ENCODE data around the gene FHIT. TPM values are rescaled to one million over a fixed set of nuclear protein-coding genes. Genes with fewer than 3 reads are reported as not detected.

Gene FHIT
- total and polyA plus RNA-seq, 2 donors from 2014 or later = 20.2 to 61.2 TPM

- Histone ChIP-seq H3K27ac (ENCODE audit: low read depth in 2 of 2, low read length in 2 of 2) (no peak overlapping the region), H3K4me1 (ENCODE audit: control insufficient read depth in 2 of 3, insufficient read depth in 2 of 3, low read depth in 1 of 3, low read length in 3 of 3) (no peaks in the 10 kb centered on the region), H3K9me3 (ENCODE audit: control insufficient read depth in 2 of 3, insufficient read depth in 1 of 3, low read length in 3 of 3) (no peaks in the 10 kb centered on the region), H3K27me3 (ENCODE audit: control insufficient read depth, insufficient read depth, low read length) (no peaks in the 10 kb centered on the region), H3K9ac (ENCODE audit: low read length in 3 of 3) (no peak overlapping the region), H3K4me3 (ENCODE audit: low read length in 3 of 3) (no peak overlapping the region), H3K36me3 (ENCODE audit: control insufficient read depth in 2 of 3, insufficient read depth in 3 of 3, low read length in 3 of 3) (no peaks in the 10 kb centered on the region)
- no peak for TF ChIP-seq CTCF (IDR thresholded peaks at IDR 0.05; ENCODE audit: borderline replicate concordance, extremely low read depth, insufficient read depth)
- no peak for DNase-seq
- FAIRE-seq = no peak
- intact Hi-C loops (cut with DNase I) = no loop called here
These were observed 422.2 kb downstream of the FHIT start for GRCh38 chr3:60829058-60829457.

GRCh38 chr3:60827666-60828065 is 423.6 kb downstream of the FHIT start:
- H3K4me1 ChIP-seq (ENCODE audit: control insufficient read depth in 2 of 3, insufficient read depth in 2 of 3, low read depth in 1 of 3, low read length in 3 of 3) = no peaks in the 10 kb centered on the region
- DNase-seq (no peak), FAIRE-seq (no peak)
- no peaks in the 10 kb centered on the region for H3K9me3 ChIP-seq (ENCODE audit: control insufficient read depth in 2 of 3, insufficient read depth in 1 of 3, low read length in 3 of 3)
- no peaks in the 10 kb centered on the region for H3K27me3 ChIP-seq (ENCODE audit: control insufficient read depth, insufficient read depth, low read length)
- H3K4me3 ChIP-seq (ENCODE audit: low read length in 3 of 3) = no peak overlapping the region
- TF ChIP-seq CTCF (IDR thresholded peaks at IDR 0.05; ENCODE audit: borderline replicate concordance, extremely low read depth, insufficient read depth) = no peak
- H3K27ac ChIP-seq (ENCODE audit: low read depth in 2 of 2, low read length in 2 of 2) = no peak overlapping the region
- intact Hi-C loops (cut with DNase I) = no loop called here
- H3K9ac ChIP-seq (ENCODE audit: low read length in 3 of 3) = no peak overlapping the region
- no peaks in the 10 kb centered on the region for H3K36me3 ChIP-seq (ENCODE audit: control insufficient read depth in 2 of 3, insufficient read depth in 3 of 3, low read length in 3 of 3)

GRCh38 chr3:60826511-60826910 is 424.7 kb downstream of the FHIT start:
- Histone ChIP-seq H3K36me3 (ENCODE audit: control insufficient read depth in 2 of 3, insufficient read depth in 3 of 3, low read length in 3 of 3) (no peaks in the 10 kb centered on the region), H3K9me3 (ENCODE audit: control insufficient read depth in 2 of 3, insufficient read depth in 1 of 3, low read length in 3 of 3) (no peaks in the 10 kb centered on the region), H3K27me3 (ENCODE audit: control insufficient read depth, insufficient read depth, low read length) (no peaks in the 10 kb centered on the region), H3K4me1 (ENCODE audit: control insufficient read depth in 2 of 3, insufficient read depth in 2 of 3, low read depth in 1 of 3, low read length in 3 of 3) (no peaks in the 10 kb centered on the region), H3K27ac (ENCODE audit: low read depth in 2 of 2, low read length in 2 of 2) (no peak overlapping the region), H3K4me3 (ENCODE audit: low read length in 3 of 3) (no peak overlapping the region), H3K9ac (ENCODE audit: low read length in 3 of 3) (no peak overlapping the region)
- intact Hi-C loops (cut with DNase I) = no loop called here
- DNase-seq (no peak), FAIRE-seq (no peak)
- TF ChIP-seq CTCF (IDR thresholded peaks at IDR 0.05; ENCODE audit: borderline replicate concordance, extremely low read depth, insufficient read depth) = no peak

- Histone ChIP-seq H3K27ac (ENCODE audit: low read depth in 2 of 2, low read length in 2 of 2) (no peak overlapping the region), H3K36me3 (ENCODE audit: control insufficient read depth in 2 of 3, insufficient read depth in 3 of 3, low read length in 3 of 3) (no peaks in the 10 kb centered on the region), H3K4me3 (ENCODE audit: low read length in 3 of 3) (no peak overlapping the region), H3K9ac (ENCODE audit: low read length in 3 of 3) (no peak overlapping the region), H3K27me3 (ENCODE audit: control insufficient read depth, insufficient read depth, low read length) (no peaks in the 10 kb centered on the region), H3K9me3 (ENCODE audit: control insufficient read depth in 2 of 3, insufficient read depth in 1 of 3, low read length in 3 of 3) (no peaks in the 10 kb centered on the region), H3K4me1 (ENCODE audit: control insufficient read depth in 2 of 3, insufficient read depth in 2 of 3, low read depth in 1 of 3, low read length in 3 of 3) (no peaks in the 10 kb centered on the region)
- no peak for TF ChIP-seq CTCF (IDR thresholded peaks at IDR 0.05; ENCODE audit: borderline replicate concordance, extremely low read depth, insufficient read depth)
- no peak for FAIRE-seq
- intact Hi-C loops (cut with DNase I) = no loop called here
- no peak for DNase-seq
These were observed 438.8 kb downstream of the FHIT start for GRCh38 chr3:60812502-60812901.

All from kidney (tissue), 14 donors.